NCI-H1930 (cell line): ENCODE measurements around the gene KDM3A.

Experiments
- DNase-seq, 2 experiments: peaks; one replicate each; lab custom pipeline; 2025; lab: John Stamatoyannopoulos, UW

Gene KDM3A

DNA sequence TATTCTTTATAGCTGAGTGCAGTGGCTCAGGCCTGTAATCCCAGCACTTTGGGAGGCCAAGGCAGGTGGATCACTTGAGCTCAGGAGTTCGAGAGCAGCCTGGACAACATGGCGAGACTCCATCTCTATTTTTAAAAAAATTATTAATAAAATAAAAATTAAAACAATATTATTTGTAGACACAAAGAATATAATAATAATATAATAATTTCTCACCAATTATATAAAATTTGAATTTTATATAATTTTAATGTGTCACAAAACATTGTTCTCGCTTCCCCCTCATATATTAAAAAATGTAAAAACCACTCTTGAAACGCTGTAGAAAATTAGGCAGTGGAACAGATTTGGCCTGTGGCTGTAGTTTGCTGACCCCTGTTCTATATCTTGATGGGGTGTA, 5.6 kb upstream of the KDM3A start:
- DNase-seq = no peak

DNA sequence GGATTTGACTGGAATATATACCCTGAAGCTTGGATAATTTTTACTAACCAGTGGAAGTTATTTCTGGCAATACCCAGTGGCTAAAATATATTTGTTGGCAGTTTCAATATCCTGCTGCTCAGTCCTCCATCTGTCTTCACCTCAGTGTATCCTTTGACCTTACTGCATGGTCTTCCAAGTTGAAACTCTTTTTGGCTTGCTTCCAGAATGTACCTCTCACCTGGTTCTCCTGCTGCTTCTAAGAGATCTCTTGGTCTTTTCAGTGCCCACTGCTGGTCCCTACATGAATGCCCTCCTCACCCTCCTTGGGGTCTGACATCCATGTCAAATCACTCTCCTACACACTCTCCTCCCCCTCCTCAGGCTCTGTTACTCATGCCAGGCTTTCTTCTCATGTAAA, 4.8 kb upstream of the KDM3A start:
- DNase-seq = no peak

DNA sequence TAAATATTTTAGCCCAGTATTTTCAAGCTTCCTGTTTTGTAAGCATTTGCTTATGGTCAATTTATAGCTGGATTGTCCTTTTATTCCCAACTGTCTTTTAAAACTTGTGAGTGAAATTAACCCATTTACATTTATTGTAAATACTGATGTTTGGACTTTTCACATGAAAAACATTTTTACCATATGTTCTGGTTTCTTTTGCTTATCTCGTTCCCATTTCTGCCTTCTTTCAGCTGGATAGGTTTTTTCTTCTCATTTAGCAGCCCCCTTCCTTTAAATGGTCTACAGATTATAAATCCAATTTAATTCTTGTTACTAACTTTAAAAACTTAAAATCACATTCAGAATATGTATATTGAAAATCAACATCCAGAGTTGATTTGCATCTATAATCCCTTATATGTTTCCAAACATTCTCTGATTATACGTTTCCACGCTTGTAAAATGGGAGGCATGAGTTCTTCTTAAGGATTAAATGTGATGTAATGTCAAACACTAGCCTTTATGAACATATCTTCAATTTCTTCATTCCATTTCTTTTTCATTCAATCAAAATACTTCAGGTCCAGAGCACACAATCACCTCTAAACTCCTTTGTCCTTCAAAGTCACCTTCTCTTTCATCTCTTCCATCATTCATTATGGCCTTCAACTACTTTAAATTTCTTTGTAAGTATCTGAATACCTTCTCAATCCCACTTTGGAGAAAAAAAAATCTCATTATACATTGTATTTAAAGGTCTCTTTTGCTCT, 1.1 kb upstream of the KDM3A start:
- no peak for DNase-seq

DNA sequence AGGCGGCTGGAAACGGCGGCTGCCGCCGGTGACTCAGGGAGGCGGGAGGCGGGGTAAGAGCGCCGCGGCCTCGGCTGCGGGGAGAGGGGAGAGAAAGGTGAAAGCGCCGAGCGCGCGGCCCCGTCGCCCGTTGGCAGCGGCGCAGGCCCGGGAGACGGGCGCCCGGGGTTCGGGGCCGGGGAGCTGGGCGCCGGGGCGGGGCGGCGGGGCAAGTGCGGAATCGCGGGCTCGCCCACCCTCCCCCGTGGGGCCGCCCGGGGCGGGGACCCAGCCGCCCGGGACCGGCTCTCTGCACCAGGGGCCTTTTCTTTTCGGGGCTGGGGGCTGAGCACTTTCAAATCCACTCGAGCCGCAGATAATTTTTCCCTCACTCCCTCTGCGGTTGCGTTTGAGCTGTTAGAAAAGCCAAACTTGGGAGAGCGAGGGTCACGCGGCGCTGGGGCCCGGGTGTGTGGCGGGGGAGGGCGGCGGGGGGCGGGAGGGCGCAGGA, 266 bp downstream of the KDM3A start:
- no peak for DNase-seq

DNA sequence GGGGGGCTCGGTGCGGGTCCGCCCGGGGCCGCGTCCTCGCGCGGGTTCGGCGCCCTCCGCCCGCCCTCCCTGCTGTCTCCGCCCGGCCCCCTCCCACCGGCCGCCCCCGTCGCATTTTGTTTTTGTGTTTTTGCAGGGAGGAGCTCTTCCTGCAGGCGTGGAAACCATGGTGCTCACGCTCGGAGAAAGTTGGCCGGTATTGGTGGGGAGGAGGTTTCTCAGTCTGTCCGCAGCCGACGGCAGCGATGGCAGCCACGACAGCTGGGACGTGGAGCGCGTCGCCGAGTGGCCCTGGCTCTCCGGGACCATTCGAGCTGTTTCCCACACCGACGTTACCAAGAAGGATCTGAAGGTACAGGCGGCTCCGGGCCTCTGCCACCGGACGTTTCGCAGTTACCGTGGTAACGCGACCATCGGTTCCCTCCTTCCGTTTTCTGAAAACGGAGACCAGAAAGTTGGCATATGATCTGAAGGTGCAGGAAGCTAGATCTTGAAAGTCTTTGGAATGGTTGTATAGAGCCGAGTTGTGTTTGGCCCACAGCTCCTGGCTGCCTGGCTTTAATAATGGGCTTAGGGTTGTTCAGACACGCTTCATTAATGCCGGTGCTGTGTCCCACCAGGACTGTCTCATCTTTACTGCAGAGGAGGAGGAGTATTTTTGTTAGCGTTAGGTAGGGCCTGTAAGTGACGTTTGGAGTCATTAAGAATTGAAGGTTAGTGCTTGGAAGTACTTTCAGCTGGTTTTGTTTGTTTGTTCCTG, 891 bp downstream of the KDM3A start:
- no peak for DNase-seq

DNA sequence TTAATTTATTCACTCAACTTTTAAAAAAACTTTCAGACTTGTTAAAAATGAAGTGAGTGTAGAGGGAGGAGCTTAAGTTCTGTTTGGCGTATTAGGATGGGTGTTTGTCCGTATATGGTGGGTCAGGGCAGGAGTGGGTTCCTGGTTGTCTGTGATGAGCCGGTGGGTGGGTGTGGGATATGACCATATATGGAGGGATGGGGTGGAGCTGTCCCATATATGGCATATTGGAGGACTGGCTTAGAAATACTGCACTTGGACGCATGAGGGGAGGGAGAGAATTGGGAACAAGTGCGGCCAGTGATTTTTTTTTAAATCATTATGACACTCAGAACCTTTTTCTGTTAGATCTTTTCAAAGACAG, 1.5 kb downstream of the KDM3A start:
- no peak for DNase-seq

DNA sequence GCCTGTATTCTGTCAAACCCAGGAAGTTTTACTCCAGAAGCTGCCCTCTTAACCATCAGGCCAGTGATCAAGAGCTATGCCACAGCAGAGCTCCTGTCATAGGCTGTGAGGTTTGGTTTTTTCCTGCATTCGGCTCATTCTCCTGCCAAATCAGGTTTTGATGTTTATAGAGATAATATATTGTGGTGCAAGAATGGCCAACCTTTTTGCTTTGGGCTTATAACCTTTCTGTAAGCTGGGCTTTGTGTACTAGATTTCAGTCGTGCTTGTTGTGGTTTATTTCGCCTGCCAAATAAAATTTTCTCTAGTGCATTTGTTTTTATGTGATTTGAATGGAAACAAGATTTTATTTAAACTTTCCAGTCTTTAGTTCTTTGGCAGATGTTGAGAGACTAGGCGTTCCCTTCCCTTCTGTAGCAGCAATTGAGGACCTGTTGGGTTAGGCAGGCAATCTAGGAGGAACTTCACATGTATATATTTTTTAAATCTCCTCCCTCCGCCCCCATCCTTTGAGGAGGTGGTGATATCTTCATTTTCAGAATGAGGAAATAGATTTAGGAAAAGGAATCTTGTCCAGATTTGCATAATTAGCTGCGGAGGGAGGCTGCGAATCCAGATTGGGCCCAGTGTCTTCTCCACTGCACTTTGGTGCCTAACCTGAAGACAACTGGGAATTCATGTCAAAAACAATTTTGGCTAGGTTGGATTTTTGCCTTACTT, 2.6 kb downstream of the KDM3A start:
- DNase-seq = no peak

DNA sequence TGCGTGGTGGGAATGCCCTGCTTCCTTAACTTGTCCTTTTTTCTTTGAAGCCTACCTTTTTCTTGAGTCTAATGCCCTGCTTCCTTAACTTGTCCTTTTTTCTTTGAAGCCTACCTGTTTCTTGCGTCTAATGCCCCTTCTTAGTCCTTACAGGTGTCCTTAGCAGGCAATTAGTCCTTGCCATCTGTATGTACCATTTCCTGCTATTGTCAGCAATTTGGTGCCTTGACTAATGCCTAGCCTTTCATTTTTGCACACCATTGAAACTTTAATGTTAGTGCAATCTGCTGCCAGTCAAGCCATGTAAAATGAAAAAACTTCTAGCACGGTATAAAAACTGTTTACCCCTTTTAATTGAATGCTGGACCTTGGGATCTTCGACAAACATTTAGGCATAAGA, 4.3 kb downstream of the KDM3A start:
- DNase-seq = no peak

DNA sequence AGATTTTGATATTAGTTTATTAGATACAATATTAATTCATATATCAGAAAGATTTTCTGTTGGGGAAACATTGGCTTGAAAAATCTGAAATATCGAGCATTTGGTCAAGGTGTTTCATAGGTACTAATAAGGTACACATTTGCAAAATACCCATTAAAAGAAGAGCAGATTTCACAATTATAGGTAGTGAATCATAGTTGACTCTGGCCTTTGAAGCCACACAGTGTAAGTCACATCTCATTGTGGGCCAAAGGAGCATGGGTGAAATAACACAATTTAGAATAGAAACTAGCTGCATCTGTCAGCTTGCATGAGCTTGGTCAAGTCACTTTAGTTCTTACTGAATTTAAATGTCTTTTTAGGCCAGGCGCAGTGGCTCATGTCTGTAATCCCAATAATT, 4.9 kb downstream of the KDM3A start:
- DNase-seq = no peak

DNA sequence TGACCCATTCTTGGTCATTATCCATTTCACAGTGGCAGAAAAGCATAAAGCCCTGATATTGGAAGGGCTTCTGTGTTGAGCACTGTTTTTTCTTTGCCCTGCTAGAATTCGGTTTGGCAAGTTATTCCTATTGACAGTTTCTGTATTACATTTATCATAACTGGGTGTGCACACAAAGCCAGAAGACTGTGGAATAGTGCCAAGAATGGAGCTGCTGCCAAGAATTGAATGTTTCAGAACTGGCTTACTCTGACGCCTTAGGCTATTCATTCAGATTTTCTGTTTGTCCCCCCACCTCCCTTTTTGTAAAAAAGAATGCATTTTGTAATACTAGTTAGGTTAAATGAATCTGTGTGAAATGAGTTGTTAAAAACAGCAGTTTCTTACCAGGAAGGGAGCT, 12.7 kb downstream of the KDM3A start:
- no peak for DNase-seq

DNA sequence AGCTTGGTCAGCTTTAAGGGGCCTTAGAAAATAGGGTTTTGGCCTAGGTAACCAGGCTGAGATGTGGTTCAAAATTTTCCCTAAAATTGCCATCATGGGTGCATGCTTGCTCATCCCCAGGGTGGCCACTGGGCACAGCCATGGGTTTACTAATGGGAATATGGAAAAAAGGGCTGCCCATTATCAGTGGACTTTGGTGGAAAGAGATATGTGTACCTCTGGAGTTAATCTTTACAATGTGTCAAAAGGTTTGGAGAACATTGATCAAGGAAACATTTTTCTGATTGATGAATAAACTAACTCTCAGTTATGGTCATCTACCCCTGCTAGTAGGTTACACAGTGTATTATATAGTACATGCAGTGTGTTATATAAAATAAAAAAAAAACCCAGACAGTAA, 13.1 kb downstream of the KDM3A start:
- DNase-seq = no peak

DNA sequence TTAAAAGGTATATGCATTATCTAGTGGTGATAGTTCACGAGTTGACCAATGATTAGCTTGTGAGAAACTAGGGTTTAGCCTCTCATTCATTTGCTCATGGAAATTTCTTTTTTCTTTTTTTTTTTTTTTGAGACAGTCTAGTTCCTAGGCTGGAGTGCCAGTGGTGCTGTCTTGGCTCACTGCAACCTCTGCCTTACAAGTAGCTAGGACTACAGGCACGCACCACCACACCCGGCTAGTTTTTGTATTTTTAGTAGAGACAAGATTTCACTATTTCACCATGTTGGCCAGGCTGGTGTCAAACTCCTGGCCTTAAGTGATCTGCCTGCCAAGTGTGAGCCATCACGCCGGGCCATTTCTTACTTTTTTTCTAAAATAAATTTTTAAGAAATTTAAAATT, 14.0 kb downstream of the KDM3A start:
- DNase-seq = no peak

DNA sequence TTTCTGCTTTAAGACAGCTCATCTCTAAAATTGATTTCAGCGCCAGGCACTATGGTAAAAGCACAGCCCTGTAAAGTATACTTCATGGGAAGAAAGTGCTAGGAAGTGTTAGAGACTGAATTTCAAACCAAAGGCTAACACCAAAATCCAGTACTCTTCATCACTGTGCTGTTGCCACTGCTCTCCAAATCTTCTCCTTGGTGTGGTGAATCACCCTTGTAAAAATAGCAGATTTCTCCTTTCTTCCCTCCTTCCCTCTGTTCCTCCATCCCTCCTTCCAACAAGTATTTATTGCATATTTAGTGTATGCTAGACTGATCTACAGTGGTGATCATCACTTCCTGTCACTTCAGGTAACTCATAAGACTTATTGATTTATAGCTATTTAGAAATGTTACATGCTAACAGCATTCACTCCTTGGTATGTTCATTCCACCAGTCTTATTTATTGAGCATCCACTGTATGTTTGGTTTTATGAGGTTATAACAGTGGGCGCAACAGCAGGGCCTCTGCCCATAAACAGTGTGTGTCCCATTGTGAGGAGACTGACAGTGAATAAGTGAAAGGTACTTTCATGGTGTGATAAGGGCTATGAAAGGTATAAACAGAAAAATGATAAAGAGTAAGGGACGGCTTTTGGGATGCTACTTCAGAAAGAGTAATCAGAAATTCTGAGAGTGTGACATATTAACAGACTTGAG, 20.0 kb downstream of the KDM3A start:
- no peak for DNase-seq

DNA sequence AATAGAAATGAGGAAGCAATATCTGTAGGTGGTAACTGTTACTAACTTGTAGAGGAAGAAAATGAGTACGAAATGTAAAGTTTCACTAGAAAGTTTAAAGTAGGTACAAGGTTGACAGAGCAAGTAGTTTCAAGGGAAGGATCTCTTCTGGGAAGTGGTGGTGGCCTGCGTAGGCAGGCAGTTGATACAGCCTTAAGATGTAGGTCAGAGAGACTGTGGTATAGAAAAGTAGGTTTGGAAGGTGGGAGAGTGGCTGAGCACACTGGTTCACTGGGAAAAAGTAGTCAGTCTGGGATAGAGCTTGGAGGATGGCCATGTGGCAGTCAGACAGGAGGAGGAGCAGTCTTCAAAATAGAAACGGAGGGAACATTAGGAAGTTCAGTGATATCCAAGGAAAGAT, 23.5 kb downstream of the KDM3A start:
- no peak for DNase-seq

DNA sequence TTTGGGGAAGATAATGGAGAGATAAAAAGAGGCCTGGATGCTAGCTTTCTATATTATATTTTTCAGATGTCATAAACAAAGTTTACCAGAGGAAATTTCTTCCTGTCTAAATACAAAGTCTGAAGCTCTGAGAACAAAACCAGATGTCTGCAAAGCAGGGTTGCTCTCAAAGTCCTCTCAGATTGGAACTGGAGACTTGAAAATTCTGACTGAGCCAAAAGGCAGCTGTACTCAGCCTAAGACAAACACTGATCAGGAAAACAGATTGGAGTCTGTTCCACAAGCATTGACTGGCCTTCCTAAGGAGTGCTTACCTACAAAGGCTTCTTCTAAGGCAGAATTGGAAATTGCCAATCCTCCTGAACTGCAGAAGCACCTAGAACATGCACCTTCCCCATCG, 25.1 kb downstream of the KDM3A start:
- no peak for DNase-seq

DNA sequence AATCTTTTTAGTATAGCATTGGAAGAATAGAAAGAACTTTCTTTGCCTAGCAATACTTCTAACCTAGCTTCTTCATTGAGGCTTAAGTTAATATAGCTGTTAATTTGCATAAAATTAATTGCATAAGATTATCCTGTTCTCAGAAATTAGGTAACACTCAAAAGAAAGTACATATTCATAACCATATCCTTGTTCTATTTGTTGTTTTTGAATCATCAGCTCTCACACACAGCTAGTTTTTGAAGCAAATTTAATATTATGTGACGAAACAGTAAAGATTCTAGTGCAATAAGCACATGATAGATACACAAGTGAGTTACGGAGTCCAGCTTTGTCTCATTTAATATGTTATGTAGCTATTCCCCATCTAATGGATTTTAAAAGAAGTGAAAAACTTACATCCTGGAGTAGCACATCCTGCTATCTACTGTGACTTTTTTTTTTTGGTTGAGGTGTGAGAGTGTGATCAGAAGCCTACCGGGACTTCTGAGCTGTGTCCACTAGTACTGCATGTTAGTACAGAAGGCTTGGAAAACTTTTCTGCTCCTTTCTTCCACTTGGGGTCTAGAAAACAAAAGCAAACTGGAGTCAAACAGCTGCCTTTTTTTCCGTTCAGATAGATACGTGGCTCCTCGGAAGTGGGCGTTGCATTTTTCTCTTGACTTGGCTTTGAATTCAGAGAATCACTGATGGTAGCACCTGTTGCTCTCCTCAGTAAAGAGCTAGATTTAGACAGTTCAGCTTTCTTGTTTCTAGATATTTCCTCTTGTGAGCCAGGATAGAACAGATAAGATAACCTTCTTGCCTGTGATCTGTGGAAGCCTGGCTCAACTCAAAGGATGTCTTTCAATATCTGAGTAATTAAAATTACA, 27.2 kb downstream of the KDM3A start:
- no peak for DNase-seq

DNA sequence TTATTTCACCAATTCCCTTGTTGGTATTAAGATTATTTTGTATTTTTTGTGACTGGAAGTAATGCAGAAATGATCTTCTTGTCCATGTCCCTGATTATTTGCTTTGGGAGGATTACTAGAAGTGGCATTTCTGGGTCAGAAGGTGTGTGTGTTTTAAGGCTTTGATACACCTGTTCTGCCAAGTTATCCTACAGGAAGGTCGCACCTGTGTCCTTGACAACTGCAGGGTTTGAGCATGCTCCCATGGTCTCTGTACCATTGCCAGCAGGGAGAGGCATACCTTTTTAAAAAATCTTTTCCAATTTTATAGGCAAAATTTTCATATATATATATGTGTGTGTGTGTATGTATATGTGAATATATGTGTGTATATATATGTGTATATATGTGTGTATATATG, 29.7 kb downstream of the KDM3A start:
- no peak for DNase-seq

DNA sequence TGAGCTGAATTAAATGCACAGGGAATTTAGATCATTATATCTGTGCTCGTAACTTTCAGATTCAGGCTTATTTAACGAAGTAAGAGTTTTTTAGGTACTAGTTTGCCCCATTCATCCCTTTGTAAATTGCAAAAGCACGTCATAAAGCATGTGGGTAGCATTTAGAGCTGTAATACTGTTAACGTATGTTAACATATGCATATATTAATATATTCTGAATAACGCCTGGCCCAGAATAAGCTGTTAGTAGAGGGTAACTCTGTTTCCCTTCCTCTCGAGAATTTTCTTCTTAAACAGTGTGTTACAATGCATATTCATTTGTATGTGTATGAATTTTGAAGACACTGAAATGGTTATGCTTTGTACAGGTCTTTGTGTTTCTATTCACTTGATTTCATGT, 30.5 kb downstream of the KDM3A start:
- no peak for DNase-seq

DNA sequence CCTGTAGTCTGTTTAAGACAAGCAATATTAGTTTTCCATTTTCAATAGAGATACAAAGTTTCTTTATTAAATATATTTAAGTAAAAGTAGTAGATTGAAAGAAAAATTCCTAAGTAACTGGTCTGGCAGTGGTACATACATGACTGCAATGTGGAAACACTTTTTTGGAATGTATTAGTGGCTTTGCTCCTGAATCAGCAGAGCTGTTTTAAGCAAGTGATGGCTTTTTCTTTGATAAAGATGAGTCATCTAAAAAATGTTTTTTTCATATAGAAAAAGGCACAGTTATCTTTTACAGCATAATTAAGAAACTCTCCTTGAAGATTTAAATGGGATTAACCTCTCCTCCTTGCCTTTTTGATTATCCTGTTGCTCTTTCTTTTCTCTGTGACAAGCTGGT, 34.9 kb downstream of the KDM3A start:
- no peak for DNase-seq

DNA sequence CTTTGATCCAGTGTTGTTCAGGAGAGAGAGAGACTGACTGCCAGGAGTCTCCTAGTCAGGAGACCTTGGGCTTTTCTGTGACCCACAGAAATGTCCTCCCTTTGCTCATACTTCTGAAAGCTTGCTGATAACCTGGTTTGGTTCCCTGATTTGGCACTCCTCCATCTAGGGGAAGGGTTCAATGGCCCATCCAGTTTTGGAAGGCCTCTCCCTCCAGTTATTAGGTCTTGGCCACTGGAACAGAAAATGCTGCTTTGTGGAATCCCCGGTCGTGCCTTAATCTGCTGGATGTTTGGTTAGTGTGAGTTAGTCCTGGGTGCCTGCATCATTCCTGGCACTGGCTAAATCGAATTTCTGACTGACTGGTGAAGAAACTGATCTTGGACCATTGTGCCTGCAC, 35.7 kb downstream of the KDM3A start:
- no peak for DNase-seq

DNA sequence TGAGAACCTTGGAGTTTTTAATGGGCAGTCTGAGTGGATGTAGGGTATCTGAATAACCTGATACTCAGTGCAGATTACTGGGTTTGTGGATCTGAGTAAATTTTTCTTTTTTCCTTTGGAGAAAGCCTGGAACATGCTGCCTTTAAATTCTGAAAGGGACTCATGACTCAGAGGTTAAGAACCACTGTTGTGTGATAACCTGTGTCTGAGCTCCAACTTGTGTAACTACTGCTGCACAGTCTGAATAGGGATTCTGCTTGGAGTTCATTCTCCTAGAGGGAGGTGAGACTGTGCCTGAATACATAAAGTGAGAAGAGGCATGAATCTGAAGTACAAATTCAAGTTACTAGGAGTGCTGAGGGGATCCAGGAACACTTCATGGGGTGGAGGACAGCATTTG, 36.2 kb downstream of the KDM3A start:
- no peak for DNase-seq
